Cardiac septum (tissue), 1 donor: ENCODE data around the gene NGEF. TPM values are rescaled to one million over a fixed set of nuclear protein-coding genes. Genes with fewer than 3 reads are reported as not detected.

ENCODE experiments used
- DNase-seq: peaks from one replicate; pipeline ENCODE4 v3.0.0-alpha.2; 2020; ENCODE audit warnings: low spot score
- intact Hi-C: fragments of 100-400 bp; cut with DNase I; formaldehyde crosslinking; loops from one replicate; pipeline ENCODE4 v1.14.0; 2022
- total RNA-seq: library from RNA; stranded (reverse); fragmentation: NEBNext Ultra II Directional; extraction: Animal tissue kit (Norgen Biotek cat#: 25700); gene quantifications from one replicate; pipeline ENCODE4 v1.2.1, GENCODE V29; 2021
- donor health status: DM: no; HTN: no; CAD: no.

NGEF gene
- total RNA-seq, 1 donor from 2014 or later = 0.24 TPM

DNA sequence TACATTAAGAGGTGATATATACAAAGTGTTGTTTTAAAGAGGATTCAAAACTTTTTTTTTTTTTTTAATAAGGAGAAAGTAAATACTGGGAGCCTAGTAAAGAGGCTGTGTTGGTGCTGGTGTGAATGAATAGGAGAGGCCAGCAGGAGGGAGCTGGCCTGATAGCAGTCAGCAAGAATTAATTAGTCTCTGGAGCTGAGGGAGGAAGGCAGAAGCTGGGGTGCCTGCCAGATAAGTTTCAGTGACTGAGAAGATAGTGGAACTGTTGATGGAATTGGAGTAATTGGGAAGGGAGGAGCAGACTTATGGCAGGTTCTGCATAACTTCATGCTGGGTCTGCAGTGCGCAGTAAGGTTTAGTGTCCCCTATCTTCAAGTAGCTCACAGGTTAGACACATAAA, 179.2 kb downstream of the NGEF start:
- DNase-seq = no peak
- intact Hi-C loops = no loop called here

DNA sequence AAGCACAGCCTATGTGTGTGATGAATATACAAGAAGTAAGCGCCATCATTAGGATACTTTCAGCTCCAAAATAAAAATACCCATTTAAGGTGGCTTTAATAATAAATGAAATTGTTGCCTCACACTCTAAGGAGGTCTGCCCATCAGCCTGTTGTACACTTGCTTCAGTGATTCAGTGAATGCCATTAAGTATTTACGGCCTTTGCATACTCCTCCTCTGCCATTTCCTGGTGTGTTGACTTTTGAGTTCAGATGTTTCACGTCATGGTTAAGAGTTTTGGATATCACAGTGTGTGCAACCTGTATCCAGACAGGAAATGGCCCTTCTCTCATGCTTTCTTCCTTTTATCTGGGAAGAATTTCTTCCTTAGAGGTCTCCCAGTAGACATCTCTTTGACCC, 181.6 kb downstream of the NGEF start:
- no peak for DNase-seq

DNA sequence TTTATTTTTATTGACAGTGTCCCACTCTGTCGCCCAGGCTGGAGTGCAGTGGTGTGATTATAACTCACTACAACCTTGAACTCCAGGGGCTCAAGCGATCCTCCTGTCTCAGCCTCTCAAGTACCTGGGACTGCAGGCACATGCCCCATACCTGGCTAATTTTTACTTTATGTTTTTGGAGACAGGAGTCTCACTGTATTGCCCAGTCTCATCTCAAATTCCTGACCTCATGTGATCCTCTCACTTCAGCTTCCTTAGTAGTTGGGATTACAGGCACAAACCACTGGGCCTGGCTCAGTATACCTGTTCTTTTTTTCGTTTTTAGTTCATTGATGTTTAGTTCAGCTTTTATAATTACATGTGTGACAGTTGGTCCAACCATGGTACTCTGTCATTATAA, 183.1 kb downstream of the NGEF start:
- intact Hi-C loops = no loop called here

More for the DNA sequence above, 181.6 kb downstream of the NGEF start:
- intact Hi-C loops = no loop called here

More for the DNA sequence above, 183.1 kb downstream of the NGEF start:
- no peak for DNase-seq

Other genes with a start within 250 kb of the NGEF start
- gene KCNJ13, start 236.7 kb downstream of the NGEF start, total RNA-seq = not detected
- 1.1 TPM for gene SNORC, start 143.0 kb downstream of the NGEF start, total RNA-seq
- not detected for gene NEU2, start 19.4 kb upstream of the NGEF start, total RNA-seq
- 6.2 TPM for gene INPP5D, start 47.1 kb upstream of the NGEF start, total RNA-seq
- 17.5 TPM for gene ATG16L1, start 238.4 kb upstream of the NGEF start, total RNA-seq